Activated gamma-delta T cell (primary cell): ENCODE measurements around the gene COL24A1.
"Not testable (repeated sequence)": the region's sequence is repeated elsewhere in the genome, so short reads cannot be mapped to it uniquely, and the experiment has no call there.

Source experiments
- DNase-seq: peaks from one replicate; lab custom pipeline; 2025; lab: John Stamatoyannopoulos, UW

COL24A1 gene

DNA sequence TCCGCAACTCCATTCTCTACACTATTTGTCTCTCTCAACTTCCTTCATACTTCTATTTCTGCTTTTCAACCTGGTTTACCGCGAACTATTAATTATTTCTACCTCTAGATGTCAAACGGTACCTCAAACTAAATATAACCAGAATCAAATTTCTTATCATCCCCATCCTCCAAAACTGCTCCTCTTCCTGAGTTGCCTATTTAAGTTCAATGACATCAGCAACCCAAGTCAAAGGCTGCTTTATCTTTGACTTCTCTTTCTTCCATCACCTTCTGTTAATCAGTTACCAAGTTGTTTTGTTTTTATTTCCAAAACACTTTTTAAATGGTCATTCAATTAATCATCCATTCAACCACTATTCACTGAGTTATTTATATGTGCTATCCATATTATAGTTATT lies 171.9 kb downstream of the COL24A1 start:
- DNase-seq: no peak

DNA sequence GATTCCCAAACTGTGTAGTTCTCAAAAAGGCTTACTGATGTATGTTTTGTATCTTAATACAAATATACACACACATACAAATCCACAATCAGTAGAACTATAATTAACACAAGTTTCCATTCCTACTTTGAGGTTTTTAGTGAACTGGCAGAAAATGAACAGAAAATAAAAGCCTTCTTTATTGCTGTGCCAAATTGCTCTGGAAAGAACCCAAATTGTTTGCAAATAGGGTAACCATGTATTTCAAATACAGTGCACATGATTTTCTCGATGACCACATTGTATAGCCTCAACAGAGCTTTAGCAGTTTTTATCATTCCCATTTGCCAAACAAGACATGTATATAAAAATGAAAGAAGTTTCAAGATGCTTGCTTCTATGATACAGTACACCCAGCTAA lies 173.3 kb downstream of the COL24A1 start:
- DNase-seq: no peak

DNA sequence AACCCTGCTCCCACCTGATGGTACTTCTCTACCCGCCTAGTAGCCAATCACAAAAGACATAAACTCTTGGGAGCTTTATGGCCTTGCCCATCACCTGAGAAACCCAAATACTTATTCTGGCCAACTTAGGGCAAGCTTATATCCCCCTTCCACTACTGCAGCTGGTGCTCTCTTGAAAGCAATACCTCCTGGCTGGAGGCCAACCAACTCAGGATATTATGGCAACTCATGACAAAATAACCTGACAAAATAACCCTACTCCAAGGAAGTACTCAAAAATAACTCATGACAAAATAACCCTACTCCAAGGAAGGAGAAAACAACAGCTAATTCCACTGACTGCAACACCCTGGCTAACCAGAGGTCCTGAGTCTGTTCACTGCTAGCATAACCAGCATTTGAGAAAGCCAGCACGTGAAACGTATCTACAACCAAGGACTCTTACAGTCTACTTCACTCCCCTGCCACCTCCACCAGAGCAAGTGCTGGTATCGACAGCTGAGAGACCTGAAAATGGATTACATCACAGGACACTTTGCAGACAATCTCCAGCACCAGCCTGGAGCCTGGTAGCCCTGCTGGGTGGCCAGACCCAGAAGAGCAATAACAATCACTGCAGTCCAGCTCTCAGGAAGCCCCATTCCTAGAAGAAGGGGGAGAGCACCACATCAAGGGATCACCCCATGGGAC lies 179.9 kb downstream of the COL24A1 start:
- no peak for DNase-seq

DNA sequence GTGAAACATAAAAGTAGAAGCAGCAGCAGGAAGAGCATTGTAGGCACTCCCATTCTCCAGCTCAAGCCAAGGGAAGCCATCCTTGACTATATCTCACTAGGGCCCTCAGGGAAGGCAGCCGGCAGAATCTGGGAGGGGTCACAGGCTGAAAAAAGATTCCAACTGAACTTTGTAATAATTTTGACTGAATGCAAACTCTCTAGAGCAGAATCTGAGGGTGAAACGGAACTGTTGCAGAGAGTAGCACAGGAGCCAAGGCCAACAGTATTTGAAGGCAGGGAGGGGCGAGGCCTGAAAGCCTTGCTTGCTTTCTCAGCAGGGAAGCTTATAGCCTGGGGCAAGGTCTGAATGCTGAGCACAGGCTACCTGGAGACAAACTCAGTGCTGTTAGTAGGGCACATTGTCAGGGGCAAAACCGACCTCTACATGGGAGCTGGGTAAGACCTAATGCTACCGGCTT lies 180.6 kb downstream of the COL24A1 start:
- no peak for DNase-seq

DNA sequence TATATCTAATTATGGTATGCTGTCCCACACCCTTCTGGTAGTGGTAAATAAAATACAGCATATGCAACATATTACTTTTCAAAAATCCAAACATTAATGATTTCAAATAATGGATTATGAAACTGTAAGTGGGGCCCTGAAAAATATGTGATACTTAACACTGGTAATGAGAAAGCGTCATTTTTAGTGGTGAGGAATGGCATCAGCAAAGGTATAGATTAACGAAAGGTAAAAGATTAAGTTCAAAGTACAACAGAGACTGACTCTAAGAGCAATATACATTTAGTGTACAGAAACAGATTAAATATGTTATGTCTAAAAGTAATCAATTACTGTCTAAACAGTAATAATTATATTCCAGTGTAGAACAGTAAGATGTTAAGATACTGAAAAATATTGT lies 194.1 kb downstream of the COL24A1 start:
- no peak for DNase-seq

DNA sequence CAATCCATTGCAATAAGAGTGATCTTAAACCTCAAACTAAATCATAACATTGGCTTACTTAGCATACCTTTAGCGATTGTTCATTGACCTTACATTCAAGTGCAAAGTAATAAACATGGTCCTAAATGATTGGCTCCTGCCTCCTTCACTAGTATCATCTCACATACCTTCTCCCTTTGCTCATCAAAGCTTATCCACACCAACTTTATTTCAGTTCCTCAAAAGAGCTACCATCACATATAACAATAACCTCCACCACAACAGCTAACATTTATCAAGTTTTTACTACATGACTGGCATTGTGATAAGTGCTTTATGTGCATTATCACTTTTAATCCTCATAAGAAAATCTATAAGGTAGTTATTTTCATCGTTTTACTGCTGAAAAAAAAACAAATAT lies 198.8 kb downstream of the COL24A1 start:
- DNase-seq: no peak

DNA sequence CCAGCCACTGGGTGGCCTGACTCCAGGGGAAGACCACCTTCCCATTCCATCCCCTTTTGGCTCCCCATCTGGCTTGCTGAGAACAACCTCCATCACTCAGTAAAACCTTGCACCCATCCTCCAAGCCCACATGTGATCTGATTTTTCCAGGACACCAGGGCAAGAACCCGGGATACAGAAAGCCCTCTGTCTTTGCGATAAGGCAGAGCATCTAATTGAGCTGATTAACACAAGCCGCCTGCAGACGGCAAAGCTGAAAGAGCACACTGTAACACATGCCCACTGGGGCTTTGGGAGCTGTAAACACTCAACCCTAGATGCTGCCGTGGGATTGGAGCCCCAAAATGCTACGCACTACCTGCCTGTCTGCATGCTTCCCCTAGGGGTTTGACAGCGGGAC lies 201.4 kb downstream of the COL24A1 start:
- DNase-seq: not testable (repeated sequence)

DNA sequence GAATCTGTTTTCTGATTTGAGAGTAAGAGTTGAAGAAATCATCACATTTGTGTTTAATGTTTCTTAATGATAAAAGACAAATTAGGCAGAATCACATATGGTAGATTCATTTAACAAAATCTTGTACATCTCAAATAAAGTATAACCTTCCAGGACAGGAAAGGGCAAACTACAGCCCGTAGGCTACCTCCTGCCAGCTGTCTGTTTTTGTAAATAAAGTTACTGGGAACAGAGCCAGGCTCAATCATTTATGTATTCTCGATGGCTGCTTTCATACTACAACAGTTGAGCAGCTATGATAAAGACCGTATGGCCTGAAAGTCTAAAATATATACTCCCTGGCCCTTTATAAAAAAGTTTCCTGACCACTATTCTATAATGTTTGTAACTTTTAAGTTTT lies 204.1 kb downstream of the COL24A1 start:
- no peak for DNase-seq

DNA sequence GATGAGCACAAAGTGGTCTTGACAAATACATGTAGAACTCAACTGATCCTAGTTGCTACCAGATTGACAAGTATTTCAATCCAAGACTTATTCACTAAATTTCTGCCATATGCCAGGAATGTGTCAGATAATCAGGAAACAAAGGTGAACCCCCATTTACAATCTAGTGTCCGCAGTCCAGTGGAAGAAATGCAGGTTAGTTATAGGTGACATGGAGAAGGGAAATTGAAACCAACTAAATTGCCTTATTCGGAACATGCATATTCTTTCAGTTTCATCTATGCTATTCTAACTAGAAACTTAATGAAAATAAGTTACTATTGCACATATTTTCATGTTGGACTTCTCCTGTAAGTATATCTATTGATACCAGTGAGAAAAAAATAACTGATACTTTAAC lies 209.4 kb downstream of the COL24A1 start:
- DNase-seq: no peak

DNA sequence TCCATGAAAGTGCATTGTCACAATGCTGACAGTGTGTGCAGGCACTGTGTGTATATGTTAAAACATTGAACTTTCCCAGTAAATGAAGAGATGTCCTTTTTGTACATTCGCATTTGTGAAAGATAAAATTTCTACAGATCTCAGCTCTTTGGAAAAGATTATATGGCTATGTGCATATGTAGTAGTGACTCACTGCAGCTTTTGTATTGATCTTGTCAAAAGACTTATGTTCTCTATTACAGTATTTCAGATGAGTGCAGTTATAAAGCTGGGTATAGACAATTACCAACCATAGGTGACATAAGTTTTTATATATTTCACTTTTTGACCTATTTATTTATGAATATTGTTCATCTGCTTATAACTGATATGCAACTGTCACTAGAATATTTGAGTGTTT lies 212.6 kb downstream of the COL24A1 start:
- DNase-seq: no peak

DNA sequence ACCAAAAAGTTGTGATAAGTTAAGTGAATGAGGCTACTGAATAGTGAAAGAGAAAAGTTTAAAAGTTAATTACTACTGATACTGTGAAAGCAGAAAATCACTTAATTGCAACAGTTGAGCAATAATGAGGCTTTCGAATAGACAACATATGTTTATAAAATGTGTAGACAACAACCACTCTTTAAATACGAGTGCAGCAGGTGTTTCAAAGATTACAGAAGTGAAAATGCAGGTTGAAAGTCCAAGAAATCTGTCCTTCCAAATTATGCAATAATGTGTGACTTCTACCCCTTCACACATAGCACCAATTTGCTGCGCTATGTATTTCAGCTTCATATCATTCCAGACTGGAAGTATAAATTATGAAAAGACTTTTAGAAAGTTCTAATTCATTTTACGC lies 213.0 kb downstream of the COL24A1 start:
- no peak for DNase-seq

DNA sequence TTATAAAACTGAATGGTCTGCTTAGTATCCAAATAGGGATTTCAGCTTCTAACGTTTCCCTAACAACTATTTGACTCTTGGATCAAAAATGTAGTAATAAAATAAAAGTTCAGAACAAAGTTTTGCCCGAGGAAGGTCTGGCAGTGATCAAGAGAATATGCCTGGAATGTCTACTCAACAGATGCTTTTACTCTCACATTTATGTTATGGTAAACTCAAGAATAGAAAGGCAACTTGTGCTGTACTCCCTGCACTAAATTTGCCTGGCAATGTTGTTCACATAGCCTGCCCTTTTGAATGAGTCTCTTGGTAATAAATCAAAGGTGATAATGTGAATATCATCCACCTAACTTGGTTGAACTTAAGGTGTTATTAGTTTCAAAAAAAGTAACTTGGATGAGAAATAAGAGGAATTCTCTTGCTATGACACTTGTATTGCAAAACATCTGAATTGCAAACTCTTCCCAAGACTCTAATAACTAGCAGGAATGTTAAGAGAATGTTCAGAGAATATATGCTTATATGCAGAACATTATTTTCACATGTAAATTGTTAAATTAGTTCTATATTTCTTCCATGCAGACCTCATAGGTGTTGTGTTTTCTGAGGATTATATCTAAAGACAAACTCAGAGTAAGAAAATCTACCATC lies 215.8 kb downstream of the COL24A1 start:
- DNase-seq: no peak

DNA sequence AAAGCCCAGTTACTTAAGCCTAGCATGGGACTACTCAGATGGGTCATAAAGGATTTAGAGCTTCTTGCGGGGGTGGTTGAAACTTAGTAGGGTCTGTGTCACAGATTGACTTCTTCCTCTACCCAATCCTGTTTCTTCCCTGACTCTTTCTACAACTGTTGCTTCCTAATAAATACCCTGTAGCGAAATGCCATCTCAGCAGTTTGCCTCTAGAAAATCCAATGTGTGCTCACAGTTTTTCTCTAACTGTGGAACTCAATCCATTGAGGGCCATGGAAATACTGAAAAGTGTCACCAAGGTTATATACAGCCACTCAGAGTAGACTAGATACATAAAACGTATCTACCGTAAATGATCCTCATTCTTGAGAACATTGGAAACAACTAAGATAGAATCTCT lies 217.7 kb downstream of the COL24A1 start:
- DNase-seq: no peak

DNA sequence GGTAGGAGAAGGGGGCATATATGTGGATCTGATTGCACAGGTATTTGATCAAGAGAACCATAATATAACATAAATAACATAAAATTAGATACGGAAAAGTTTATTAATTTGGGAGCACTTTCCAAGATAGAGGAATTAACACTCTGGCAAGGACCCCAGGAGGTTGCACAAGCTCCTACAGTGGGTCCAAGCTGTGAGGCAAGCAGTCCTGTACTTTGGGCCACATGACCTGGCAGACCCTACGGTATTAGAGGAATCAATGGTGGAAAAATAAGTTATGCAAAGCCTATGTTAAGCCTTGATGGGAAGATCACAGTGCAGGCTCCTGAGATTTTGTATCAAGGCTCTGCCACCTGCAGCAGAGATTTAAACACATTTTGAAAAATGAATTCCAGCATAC lies 220.1 kb downstream of the COL24A1 start:
- no peak for DNase-seq

DNA sequence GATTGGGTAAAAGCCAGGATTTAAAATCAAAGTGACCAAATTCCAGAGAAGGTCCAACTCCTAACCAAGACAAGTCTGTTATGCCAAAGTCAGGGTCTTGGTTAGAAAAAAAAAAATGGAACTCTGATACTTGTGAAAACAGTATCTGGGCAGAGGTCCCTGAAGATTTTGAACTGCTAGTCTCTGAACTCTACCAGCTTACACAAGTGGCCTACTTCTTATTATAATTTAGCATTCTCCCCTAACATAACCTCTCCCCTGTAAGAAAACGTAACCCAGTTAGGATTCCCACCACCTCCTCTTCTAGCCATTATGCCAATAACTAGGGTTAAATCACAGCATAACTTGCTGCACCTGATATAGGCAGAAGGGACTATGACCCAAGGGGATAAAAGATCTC lies 220.5 kb downstream of the COL24A1 start:
- no peak for DNase-seq

DNA sequence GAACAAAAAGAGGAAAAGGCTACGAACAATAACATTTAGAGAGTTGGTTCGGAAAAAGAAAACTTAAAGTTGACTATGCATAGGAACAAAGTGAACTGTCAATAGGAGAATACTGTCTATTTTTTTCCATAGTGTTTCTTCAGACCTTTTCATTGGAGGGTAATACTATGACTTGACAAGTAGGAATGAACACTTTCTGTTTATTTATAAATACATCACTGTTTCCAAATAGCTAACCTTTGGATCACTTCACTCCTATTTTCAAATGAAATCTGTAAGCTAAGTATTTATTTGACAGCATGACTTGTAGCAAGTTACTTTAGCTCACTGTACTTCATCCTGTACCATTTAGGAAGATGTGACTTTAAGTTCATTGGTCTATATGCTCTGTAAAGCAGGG lies 221.3 kb downstream of the COL24A1 start:
- no peak for DNase-seq

DNA sequence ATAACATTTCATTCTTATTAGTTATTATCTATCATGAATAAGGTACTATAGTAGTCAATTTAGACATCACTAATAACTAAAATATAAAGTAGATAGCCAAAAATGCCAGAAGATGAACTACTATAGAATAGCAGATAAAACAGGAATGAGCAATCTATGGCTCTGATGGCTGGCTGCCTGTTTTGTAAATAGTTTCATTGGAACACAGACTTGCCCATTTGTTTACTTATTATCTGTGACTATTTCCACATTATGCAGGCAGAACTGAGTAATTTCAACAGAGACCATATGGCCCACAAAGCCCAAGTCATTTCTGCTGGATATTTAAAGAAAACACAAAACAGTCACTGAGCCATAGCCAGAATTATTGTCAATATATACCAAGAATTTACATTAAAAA lies 222.1 kb downstream of the COL24A1 start:
- DNase-seq: no peak

DNA sequence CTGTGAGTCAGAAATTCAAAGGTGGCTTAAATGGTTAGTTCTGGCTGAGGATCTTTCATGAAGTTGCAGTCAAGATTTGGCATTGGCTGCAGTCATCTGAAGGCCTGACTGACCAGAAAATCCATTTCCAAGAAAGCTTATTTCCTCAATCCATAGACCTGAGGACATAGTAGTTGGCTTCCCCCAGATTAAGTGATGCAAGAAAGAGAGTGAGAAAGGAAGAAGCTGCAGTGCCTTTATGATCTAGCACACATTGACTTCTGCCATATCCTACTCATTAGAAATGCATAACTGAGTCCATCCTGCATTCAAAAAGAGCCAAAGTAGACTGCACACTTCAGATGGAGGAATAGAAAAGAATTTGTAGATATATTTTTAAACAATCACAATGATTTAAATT lies 222.6 kb downstream of the COL24A1 start:
- no peak for DNase-seq

DNA sequence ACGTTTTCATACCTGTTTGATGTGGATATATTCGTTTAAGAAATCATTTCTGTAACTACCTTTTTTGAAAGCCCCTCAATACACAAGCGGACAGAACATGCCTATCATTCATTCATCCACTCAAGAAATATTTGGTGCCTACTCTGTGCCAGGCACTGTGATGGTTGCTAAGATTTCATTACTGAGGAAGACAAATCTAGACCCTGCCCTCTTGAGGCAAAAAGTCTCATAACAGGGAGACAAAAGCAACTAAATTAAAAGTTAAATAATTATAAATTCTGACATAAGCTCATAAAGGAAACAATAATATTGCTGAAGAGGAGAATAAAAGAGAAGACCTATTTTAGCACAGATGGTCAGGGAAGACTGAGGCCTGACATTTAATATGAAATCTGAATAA lies 244.8 kb downstream of the COL24A1 start:
- DNase-seq: no peak

DNA sequence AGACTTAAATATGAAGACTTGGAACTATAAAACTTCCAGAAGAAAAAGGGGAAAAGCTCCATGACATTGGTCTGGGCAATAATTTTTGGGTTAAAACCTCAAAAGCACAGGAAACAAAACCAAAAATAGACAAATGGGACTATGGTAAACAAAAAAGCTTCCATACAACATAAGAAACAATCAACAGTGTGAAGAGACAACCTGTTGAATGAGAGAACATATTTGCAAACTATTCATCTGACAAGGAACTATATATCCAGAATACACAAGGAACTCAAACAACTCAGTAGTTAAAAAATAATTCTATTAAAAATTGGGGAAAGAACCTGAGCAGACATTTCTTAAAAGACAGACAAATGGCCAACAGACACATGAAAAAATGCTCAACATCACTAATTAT lies 255.7 kb downstream of the COL24A1 start:
- DNase-seq: no peak

DNA sequence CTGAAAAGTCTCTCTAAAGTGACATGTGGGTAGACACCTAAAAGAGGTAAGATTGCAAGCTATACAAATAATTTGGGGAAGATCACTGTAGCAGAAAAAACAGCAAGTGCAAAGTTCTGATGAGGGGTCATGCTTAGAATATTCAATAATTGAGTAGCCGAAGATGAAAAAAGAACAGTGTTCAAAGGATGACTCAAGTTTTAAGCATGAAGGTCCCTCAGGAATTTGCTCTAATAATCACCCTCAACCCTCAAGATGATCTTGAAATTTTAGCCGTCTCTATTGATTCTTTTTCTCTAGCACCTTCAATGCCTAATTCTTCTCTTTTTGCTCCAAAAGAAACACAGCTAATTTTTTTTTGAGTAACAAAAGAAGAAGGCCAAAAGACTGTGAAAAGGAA lies 257.7 kb downstream of the COL24A1 start:
- DNase-seq: no peak

DNA sequence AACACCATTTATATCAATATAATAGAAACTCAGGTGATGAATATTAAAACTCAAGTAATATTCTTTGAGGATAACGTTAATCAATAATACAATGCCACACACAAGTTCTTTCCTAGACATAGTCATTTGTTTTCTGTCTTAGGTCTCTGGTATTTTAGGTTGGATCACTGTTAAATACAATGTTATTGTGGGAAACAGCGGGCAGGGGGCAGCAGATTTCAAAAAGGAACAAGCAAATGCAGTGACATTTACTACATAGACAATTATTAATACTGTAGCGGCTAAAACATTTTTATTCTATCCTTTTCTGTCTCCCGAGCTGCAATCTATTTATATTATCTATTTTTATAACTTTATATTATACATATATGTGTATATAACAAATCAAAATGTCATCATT lies 261.9 kb downstream of the COL24A1 start:
- no peak for DNase-seq

DNA sequence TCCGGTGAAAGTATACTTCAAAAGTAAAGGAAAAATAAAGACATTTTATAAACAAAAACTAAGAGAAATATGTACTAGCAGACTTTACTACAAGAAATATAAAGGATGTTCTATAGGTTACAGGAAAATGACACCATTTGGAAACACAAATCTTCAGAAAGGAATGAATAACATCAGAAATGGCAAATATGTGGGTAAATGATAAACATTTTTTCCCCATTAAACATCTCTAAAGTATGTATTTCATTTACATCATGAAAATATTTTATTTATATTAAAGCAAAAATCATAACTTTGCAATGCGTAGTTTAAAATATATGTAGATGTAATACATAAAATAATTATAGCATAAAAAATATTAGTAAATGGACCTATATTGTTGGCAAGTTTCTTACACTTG lies 264.2 kb downstream of the COL24A1 start:
- no peak for DNase-seq

DNA sequence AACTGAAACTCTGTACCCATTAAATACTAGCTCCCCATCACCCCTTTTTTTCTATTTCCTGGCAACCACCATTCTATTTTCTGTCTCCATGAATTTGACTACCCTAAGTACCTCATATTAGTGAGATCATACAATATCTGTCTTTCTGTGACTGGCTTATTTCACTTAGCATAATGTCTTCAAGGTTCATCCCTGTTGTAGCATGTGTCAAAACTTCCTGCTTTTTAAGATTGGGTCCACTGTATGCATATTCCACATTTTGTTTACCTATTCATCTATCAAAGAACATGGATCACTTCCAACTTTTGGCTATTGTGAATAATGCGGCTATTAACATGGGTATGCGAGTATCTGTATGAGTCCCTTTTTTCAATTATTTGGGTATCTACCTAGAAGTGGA lies 266.7 kb downstream of the COL24A1 start:
- DNase-seq: no peak
